GM19328 (cell line): ENCODE results near the gene KLHL40.
"Not testable (repeated sequence)": the region's sequence is repeated elsewhere in the genome, so short reads cannot be mapped to it uniquely, and the experiment has no call there.

Source experiments
- ATAC-seq: cut with Tn5 transposase; IDR thresholded peaks from one replicate; pipeline ENCODE4 v1.9.1; 2021; ENCODE audit warnings: mild to moderate bottlenecking, moderate library complexity; ENCODE audit not compliant: unreplicated experiment

KLHL40 gene

DNA sequence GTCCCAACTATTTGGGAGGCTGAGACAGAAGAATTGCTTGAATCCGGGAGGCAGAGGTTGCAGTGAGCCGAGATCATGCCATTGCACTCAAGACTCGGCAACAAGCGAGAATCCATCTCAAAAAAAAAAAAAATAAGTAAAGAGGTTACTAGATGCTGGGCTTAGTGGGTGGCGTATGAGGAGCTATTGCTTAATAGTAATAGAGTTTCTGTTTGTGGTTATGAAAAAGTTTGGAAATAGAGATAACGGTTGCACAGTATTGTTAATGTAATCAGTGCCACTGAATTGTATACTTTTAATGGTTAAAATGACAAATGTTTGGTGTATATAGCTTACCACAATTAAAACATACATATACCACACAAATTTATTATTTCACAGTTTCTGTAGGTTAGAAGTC lies 32.0 kb downstream of the KLHL40 start:
- ATAC-seq, result no peak

DNA sequence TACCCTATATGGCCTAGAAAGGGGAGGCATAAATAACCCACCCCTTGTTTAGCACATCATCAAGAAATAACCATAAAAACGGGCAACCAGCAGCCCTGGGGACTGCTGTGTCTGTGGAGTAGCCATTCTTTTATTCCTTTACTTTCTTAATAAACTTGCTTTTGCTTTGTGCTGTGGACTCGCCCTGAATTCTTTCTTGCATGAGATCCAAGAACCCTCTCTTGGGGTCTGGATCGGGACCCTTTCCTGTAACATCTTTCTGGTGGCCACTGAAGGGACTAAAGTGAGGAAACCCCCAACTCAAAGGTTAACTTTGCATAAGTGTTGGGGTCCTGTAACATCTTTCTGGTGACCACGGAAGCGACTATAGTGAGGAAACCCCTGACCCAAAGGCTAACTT lies 33.0 kb downstream of the KLHL40 start:
- ATAC-seq, result no peak

DNA sequence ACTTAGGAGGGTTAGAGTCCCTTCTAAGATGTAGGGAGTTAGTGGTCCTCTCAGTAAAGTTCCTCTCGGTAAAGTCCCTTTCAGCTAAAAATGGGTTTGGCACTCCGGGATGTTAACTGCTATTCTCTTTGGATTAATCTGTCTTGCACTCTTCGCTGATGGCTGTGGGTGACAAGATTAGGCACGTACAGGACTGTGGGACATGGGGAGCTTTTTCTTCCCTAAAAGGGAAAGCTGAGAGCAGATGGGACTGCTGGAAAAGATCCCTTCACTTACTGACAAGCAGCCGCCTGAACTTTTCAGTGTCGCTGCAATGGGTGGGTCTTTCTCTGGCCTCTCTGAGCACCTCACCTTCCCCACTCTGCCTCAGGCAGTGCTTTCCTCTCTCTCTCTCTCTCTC lies 33.7 kb downstream of the KLHL40 start:
- no peak for ATAC-seq

GRCh38 chr3:42720126-42720525 lies 34.8 kb downstream of the KLHL40 start:
- no peak for ATAC-seq

DNA sequence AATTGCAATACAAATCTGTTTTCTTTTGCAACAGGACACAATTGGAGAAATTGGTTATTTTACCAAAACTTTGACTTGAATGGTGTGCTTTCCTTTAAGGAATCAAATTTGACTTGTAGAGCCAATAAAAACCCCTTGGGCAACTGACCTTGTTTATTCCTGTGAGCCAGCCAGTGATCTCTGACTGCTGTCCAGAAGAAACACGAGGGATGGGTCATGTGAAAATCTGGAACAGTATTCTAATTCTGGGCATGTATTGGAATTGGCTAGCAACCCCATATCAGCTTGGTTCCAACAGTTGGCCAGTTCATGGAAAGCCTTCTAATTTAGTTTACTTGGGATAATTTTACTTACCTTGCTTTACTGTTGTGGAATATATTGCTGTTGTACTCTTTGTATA lies 36.4 kb downstream of the KLHL40 start:
- ATAC-seq, result no peak

- not testable (repeated sequence) for ATAC-seq
Observed at GRCh38 chr3:42722442-42722841, 37.1 kb downstream of the KLHL40 start.

DNA sequence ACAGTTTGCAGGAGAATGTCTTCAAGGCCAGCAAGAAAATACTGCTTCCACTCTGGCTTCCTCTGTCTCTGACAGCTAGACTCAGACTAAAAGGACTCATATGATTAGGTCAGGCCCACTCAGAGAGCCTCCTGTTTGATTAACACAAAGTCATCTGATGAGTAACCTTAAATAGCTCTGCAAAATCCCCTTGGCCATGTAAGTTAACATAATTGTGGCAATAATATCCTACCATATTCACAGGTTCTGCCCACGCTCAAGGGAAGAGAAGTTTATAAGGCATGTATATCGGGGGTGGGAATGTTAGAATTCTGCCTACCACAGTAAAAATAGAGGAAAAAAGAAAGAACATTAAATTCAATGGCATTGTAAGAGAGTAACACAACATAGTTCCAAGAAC lies 37.9 kb downstream of the KLHL40 start:
- ATAC-seq, result no peak

DNA sequence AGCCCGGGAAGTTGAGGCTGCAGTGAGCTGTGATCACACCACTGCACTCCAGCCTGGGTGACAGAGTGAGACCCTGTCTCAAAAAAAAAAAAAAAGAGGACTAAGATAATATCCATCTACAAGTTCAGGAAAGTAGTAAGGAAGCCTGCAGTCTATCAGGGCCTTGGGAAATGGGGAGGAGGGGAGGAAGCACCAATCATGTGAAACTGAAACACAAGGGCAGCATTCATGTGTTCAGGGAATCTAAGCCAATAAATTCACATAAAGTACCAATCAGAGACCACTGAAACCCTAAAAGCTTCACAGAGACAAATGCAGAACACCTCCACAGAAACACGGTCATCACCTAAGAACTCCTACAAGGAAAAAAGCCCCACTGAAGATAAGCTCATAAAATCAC lies 40.1 kb downstream of the KLHL40 start:
- ATAC-seq, result no peak

- no peak for ATAC-seq
Observed at GRCh38 chr3:42728056-42728455, 42.7 kb downstream of the KLHL40 start.

DNA sequence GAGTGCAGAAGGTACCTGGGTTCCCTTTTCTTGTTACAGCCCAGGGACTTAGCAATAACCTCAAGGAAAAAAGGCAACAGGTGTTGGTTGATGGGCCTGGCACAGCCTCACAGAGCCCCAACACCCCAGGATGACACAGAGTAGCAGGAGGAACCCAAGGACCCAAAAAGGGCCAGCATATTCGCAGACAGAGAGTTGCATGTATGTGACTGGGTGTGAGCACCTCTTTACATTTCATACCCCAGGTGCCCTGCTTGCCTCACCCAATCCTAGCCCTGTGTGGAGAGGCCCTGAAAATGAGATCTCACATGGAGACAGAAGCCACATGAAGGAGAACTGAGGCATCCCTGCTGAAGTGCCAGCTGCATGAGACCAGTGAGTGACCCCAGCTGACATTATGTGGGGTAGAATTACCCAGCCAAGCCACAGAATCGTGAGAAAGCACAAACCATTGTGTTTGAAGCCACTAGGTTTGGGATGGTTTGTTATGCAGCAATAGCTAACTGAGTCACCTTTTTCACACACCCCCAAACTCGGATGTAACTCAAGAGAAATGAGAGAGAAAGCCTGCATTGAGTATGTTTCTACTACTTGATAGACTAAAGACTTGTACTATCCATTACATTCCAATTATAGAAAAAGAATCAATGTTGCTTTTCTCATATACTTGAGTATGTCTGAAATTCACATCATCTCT lies 43.5 kb downstream of the KLHL40 start:
- no peak for ATAC-seq

GRCh38 chr3:42729404-42730145 lies 44.2 kb downstream of the KLHL40 start:
- ATAC-seq, result no peak

- no peak for ATAC-seq
Observed at GRCh38 chr3:42730294-42730693, 45.0 kb downstream of the KLHL40 start.

- no peak for ATAC-seq
Observed at GRCh38 chr3:42730706-42731420, 45.5 kb downstream of the KLHL40 start.

GRCh38 chr3:42731476-42732195 lies 46.3 kb downstream of the KLHL40 start:
- ATAC-seq, result no peak

GRCh38 chr3:42732196-42732828 lies 47.0 kb downstream of the KLHL40 start:
- no peak for ATAC-seq

DNA sequence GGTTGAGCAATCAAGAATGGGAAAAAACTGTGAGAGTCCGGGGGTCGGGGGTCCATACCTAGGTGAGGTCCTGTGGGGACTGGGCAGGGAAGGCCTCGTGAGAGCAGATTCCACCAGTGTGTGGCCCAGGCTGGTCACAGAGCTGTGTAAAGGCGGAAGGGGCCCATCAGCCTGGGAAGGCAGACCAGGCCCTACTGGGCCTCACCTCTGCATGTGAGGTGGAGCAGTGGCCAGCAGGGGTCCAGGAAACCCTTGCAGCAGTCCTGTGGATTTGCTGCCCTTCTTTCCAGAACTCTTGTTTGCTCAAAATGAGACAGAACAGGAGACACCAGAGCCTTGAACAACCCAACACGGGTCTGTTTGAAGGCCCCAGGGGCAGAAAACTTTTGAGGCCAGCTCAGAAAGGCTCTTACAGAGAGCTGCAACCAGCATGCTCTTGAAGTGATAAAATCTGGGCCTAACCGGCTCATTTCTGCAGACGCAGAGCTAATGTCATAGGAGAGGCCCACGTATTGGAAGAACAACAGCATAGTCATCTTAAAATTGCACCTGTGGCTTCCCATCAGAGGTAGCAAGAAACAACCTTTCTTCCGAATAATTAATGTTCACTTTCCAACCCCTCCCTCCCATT lies 47.6 kb downstream of the KLHL40 start:
- no peak for ATAC-seq

- ATAC-seq, result no peak
Observed at GRCh38 chr3:42733501-42734262, 48.3 kb downstream of the KLHL40 start.

DNA sequence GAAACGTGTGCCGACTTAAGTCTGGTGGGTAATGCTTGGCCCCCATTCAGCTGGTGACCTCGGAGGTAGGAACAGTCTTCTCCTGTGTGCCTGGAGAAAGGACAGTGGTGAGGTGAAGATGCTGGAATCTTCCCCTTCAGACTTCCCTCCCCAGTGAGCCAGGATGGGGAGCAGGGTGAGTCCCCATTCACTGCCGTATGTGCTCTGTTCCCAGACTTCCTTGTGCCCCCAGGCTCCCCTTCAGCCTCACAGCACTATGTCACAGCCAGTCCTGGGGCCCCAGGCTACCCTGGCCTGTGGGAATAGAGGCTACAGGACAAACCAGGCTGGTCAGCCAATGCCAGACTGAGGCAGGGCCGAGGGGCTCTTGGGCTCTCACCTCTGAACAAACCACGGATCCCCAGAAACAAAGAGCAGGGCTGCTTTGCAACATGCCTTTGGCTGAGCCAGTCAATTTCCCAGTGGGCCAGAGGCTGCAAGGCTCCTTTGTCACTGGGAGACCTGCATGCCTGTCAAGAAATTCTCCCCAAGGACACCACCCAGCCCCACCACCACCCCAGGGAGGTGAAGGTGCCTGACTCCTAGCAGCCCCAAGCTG lies 49.0 kb downstream of the KLHL40 start:
- ATAC-seq, result no peak

DNA sequence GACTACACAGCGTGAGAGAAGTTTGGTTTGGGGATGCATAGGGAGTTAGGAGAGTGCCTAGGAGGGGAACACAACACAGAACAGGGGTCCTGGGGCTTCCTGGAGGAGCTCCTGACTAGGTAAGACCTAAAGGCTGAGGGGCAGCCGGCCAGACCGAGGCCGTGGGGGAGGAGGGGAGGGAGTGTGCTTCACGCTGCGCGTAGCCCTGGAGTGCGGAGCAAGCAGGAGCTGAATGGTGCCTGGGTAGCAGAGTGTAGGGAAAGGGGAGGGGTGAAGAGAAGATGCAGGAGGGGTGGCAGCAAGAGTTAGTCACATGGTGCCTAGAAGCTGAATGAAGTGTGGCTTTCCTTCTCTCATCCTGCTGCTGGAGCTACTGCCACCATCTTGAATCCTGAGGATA lies 49.7 kb downstream of the KLHL40 start:
- ATAC-seq, result no peak
